HCT116 (cell line): ENCODE results near the gene CPZ. TPM values are rescaled to one million over a fixed set of nuclear protein-coding genes. Genes with fewer than 3 reads are reported as not detected.

ENCODE experiments used
- ATAC-seq: fragments of 200-7000 bp; cut with Tn5 transposase; 2 replicates; pipeline ENCODE4 v1.9.1; 2020; ENCODE audit warnings: mild to moderate bottlenecking, moderate library complexity
- BruUV-seq: library from RNA; stranded (reverse); fragments of 400-500 nt; replicated peaks from 2 replicates; lab custom pipeline; 2021; lab: Mats Ljungman, UMichigan
- CTCF ChIA-PET: fragments of 300-600 bp; sonication (Branson Sonifier 250); formaldehyde crosslinking; loops from one replicate; lab custom pipeline; 2021; ENCODE audit warnings: antibody characterized with exemption; lab: Charles Lee
- POLR2A ChIA-PET: fragments of 300-600, 350-600 bp; sonication (Branson Sonifier 250); formaldehyde crosslinking; loops from one replicate; lab custom pipeline; 2021; ENCODE audit warnings: antibody characterized with exemption; lab: Charles Lee
- RAD21 ChIA-PET, 2 experiments: fragments of 300-600 bp; sonication (Branson Sonifier 250); formaldehyde crosslinking; loops; one replicate each; lab custom pipeline; 2023; ENCODE audit warnings: low total read pairs in 2 of 2; ENCODE audit not compliant: uncharacterized antibody in 2 of 2, unreplicated experiment in 2 of 2, low non-redundant PET in 1 of 2; lab: Charles Lee
- DNase-seq: peaks from one replicate; pipeline ENCODE4 v3.0.0-alpha.2; 2010; ENCODE audit warnings: low read depth, low spot score
- H2AFZ ChIP-seq: fragments of 200-600 bp; shearing (Covaris generic), sonication (generic); 2 replicates; pipeline ENCODE4 v1.6.1; 2017; ENCODE audit warnings: low read depth, mixed run types, mixed read lengths, antibody characterized with exemption, low read length; ENCODE audit not compliant: poor library complexity, severe bottlenecking
- H3K27ac ChIP-seq: 2 replicates; pipeline ENCODE4 v1.5.1; 2012; ENCODE audit warnings: low read depth, low read length
- H3K27me3 ChIP-seq: fragments of 200-600 bp; sonication (generic); 2 replicates; pipeline ENCODE4 v1.6.1; 2016; ENCODE audit warnings: mixed run types, low read length, mixed read lengths; ENCODE audit not compliant: insufficient read depth
- H3K36me3 ChIP-seq, 2 experiments: fragments of 200-500 bp in 1 of 2; fragments of 200-600 bp in 1 of 2; sonication (Bioruptor generic) in 1 of 2; sonication (generic) in 1 of 2; 2 replicates each; pipeline versions ENCODE4 v1.5.1 to v1.6.1; 2014 to 2016; ENCODE audit warnings: low read length in 2 of 2, inconsistent platforms in 1 of 2, mixed read lengths in 1 of 2, mixed run types in 1 of 2; ENCODE audit not compliant: insufficient read depth in 2 of 2, control insufficient read depth in 1 of 2
- H3K4me1 ChIP-seq, 2 experiments: fragments of 200-600 bp in 1 of 2; sonication (generic) in 1 of 2; 2 replicates each; pipeline versions ENCODE4 v1.5.1 to v1.6.1; 2012 to 2017; ENCODE audit warnings: low read length in 2 of 2, inconsistent platforms in 1 of 2, mild to moderate bottlenecking in 1 of 2, mixed read lengths in 1 of 2, mixed run types in 1 of 2, moderate library complexity in 1 of 2; ENCODE audit not compliant: insufficient read depth in 2 of 2, control insufficient read depth in 1 of 2
- H3K4me2 ChIP-seq: fragments of 200-600 bp; sonication (generic); 2 replicates; pipeline ENCODE4 v1.6.1; 2017; ENCODE audit warnings: mixed run types, low read length, mixed read lengths
- H3K4me3 ChIP-seq, 2 experiments: fragments of 200-600 bp in 1 of 2; sonication (generic) in 1 of 2; replicated peaks in 1 of 2; 2 replicates each; pipeline ENCODE4 v1.5.1; 2011 to 2016; ENCODE audit warnings: low read length in 2 of 2, control low read depth in 1 of 2, low read depth in 1 of 2, mild to moderate bottlenecking in 1 of 2, mixed read lengths in 1 of 2, mixed run types in 1 of 2
- H3K79me2 ChIP-seq: fragments of 200-600 bp; sonication (generic); 2 replicates; pipeline ENCODE4 v1.6.1; 2017; ENCODE audit warnings: mild to moderate bottlenecking, mixed run types, low read length, moderate library complexity, mixed read lengths; ENCODE audit not compliant: insufficient read depth
- H3K9ac ChIP-seq: fragments of 200-600 bp; sonication (generic); 2 replicates; pipeline ENCODE4 v1.6.1; 2016; ENCODE audit warnings: low read length, mixed read lengths
- H3K9me2 ChIP-seq: fragments of 200-600 bp; sonication (generic), shearing (Covaris generic); 2 replicates; pipeline ENCODE4 v1.6.1; 2017; ENCODE audit warnings: mixed run types, mild to moderate bottlenecking, moderate library complexity; ENCODE audit not compliant: insufficient read depth
- H3K9me3 ChIP-seq, 2 experiments: fragments of 200-500 bp in 1 of 2; fragments of 200-600 bp in 1 of 2; sonication (Bioruptor generic) in 1 of 2; sonication (generic) in 1 of 2; 2 replicates each; pipeline ENCODE4 v1.6.1; 2014 to 2017; ENCODE audit warnings: low read length in 2 of 2, mixed read lengths in 2 of 2, inconsistent platforms in 1 of 2, low read depth in 1 of 2, mild to moderate bottlenecking in 1 of 2, mixed run types in 1 of 2, moderate library complexity in 1 of 2; ENCODE audit not compliant: control insufficient read depth in 1 of 2, insufficient read depth in 1 of 2
- H4K20me1 ChIP-seq: fragments of 200-600 bp; sonication (generic), shearing (Covaris generic); 2 replicates; pipeline ENCODE4 v1.6.1; 2017; ENCODE audit warnings: mixed run types, mild to moderate bottlenecking, moderate library complexity; ENCODE audit not compliant: insufficient read depth
- ATF3 ChIP-seq: IDR thresholded peaks from 2 replicates; pipeline ENCODE4 v1.6.1; 2012
- CEBPB ChIP-seq: IDR thresholded peaks from 2 replicates; pipeline ENCODE4 v1.6.1; 2012; ENCODE audit warnings: low read depth
- EZH2 ChIP-seq: fragments of 200-600 bp; sonication (generic); IDR thresholded peaks from 2 replicates; pipeline ENCODE4 v1.6.1; 2017; ENCODE audit warnings: antibody characterized with exemption, mixed run types
- EZH2phosphoT487 ChIP-seq: fragments of 200-600 bp; IDR thresholded peaks from 2 replicates; pipeline ENCODE4 v1.6.1; 2018; ENCODE audit warnings: antibody characterized with exemption, borderline replicate concordance
- FOSL1 ChIP-seq: IDR thresholded peaks from 2 replicates; pipeline ENCODE4 v1.6.1; 2012; ENCODE audit warnings: low read depth
- JUND ChIP-seq: IDR thresholded peaks from 2 replicates; pipeline ENCODE4 v1.6.1; 2012
- POLR2A ChIP-seq: IDR thresholded peaks from 2 replicates; pipeline ENCODE4 v1.7.0; 2011; ENCODE audit warnings: borderline replicate concordance; ENCODE audit not compliant: insufficient read depth, insufficient read length; ENCODE audit errors: extremely low read depth
- RAD21 ChIP-seq: IDR thresholded peaks from 2 replicates; pipeline ENCODE4 v1.6.1; 2012; ENCODE audit warnings: low read depth, mild to moderate bottlenecking
- SIN3A ChIP-seq: IDR thresholded peaks from 2 replicates; pipeline ENCODE4 v1.6.1; 2012; ENCODE audit warnings: low read depth
- SRF ChIP-seq: IDR thresholded peaks from 2 replicates; pipeline ENCODE4 v1.6.1; 2012; ENCODE audit warnings: low read depth
- TCF7L2 ChIP-seq: IDR thresholded peaks from 2 replicates; pipeline ENCODE4 v1.7.0; 2011; ENCODE audit warnings: borderline replicate concordance, inconsistent platforms; ENCODE audit not compliant: insufficient read depth, insufficient read length; ENCODE audit errors: extremely low read depth
- ZFX ChIP-seq: fragments of 450-650 bp; IDR thresholded peaks from 2 replicates; pipeline ENCODE4 v1.6.1; 2017
- intact Hi-C: fragments of 100-400 bp; cut with micrococcal nuclease; formaldehyde crosslinking; loops from 2 replicates; pipeline ENCODE4 v1.10.0; 2022
- total RNA-seq: library from RNA; stranded (reverse); gene quantifications from one replicate; pipeline ENCODE4 v1.2.1, GENCODE V29; 2021; ENCODE audit not compliant: unreplicated experiment

CPZ gene
- total RNA-seq, 1 experiment from 2014 or later, result not detected

- Histone ChIP-seq H3K9ac (no peak overlapping the region), H3K4me1 (peaks cover 0 to 7% of the 10 kb centered on the region in 2 experiments; a peak in 1 of 4 replicates), H3K9me2 (no peaks in the 10 kb centered on the region), H3K4me3 (no peak overlapping the region), H3K79me2 (no peaks in the 10 kb centered on the region), H4K20me1 (no peaks in the 10 kb centered on the region), H3K9me3 (no peaks in the 10 kb centered on the region), H3K27ac (no peak overlapping the region), H3K27me3 (0 out of 2 replicates have a peak, but pooled peaks cover 2% of the 10 kb centered on the region), H3K36me3 (no peaks in the 10 kb centered on the region), H3K4me2 (no peak overlapping the region), H2AFZ (no peak overlapping the region)
- no peak for ATAC-seq
- ChIA-PET CTCF (interaction anchor here (0.6 kb wide), 1 partner anchor 20 kb away, joined by 3 read pairs; no protein-coding TSS in a partner anchor), POLR2A (no interaction called here), RAD21 (interaction anchor here in 1 of 2 experiments (0.6 kb wide), 1 partner anchor 37 kb away, joined by 3 read pairs; no protein-coding TSS in a partner anchor)
- DNase-seq, result no peak
- BruUV-seq, result no TSS peak
- intact Hi-C loops, result no loop called here
- TF ChIP-seq SIN3A (no peak), CEBPB (no peak)
Observed at GRCh38 chr4:8553216-8553615, 39.3 kb upstream of the CPZ start.

- ATAC-seq (no peak), DNase-seq (no peak)
- no peaks in the 10 kb centered on the region for H3K79me2 ChIP-seq
- H3K36me3 ChIP-seq, result no peaks in the 10 kb centered on the region
- H3K4me2 ChIP-seq, result no peak overlapping the region
- H3K27ac ChIP-seq, result no peak overlapping the region
- no peaks in the 10 kb centered on the region for H3K9me2 ChIP-seq
- H2AFZ ChIP-seq, result no peak overlapping the region
- RAD21 ChIA-PET, result no interaction called here
- intact Hi-C loops, result no loop called here
- no peak overlapping the region for H3K4me3 ChIP-seq
- 0 out of 2 replicates have a peak, but pooled peaks cover 2% of the 10 kb centered on the region for H3K27me3 ChIP-seq
- no peaks in the 10 kb centered on the region for H4K20me1 ChIP-seq
- no TSS peak for BruUV-seq
- no peak overlapping the region for H3K9ac ChIP-seq
- no peaks in the 10 kb centered on the region for H3K9me3 ChIP-seq
- POLR2A ChIA-PET, result no interaction called here
- H3K4me1 ChIP-seq, result peaks cover 0 to 5% of the 10 kb centered on the region in 2 experiments; a peak in 1 of 4 replicates
- TF ChIP-seq POLR2A (no peak), RAD21 (no peak), ZFX (no peak), JUND (no peak), FOSL1 (no peak), CEBPB (no peak), SRF (no peak), EZH2phosphoT487 (no peak), TCF7L2 (no peak), ATF3 (no peak), EZH2 (no peak)
- TF ChIP-seq, all 23 proteins: peak for 0
- CTCF ChIA-PET, result no interaction called here
Observed at GRCh38 chr4:8553991-8554405, 38.6 kb upstream of the CPZ start.
